Tibial nerve (tissue), 4 donors: ENCODE measurements around the gene DIP2C.

ENCODE experiments used
- EP300 ChIP-seq, 2 donors: sonication (generic); formaldehyde crosslinking; IDR thresholded peaks; one replicate each; pipeline ENCODE4 v1.6.1; 2017; ENCODE audit warnings: antibody characterized with exemption in 2 of 2, mild to moderate bottlenecking in 1 of 2
- POLR2A ChIP-seq, 2 donors: fragments of 450-650 bp; IDR thresholded peaks; one replicate each; pipeline ENCODE4 v1.6.1; 2017; ENCODE audit warnings: antibody characterized with exemption in 2 of 2, mild to moderate bottlenecking in 2 of 2, moderate library complexity in 2 of 2
- TF ChIP-seq, protein P1 (sequence below), 5 experiments: fragments of 200-600 bp in 3 of 5; fragments of 450-650 bp in 2 of 5; sonication (generic) in 3 of 5; IDR thresholded peaks; one replicate each; pipeline ENCODE4 v1.5.1; 2016 to 2019; ENCODE audit warnings: antibody characterized with exemption in 5 of 5, mild to moderate bottlenecking in 3 of 5, moderate library complexity in 2 of 5

- TF ChIP-seq, protein P1, sequence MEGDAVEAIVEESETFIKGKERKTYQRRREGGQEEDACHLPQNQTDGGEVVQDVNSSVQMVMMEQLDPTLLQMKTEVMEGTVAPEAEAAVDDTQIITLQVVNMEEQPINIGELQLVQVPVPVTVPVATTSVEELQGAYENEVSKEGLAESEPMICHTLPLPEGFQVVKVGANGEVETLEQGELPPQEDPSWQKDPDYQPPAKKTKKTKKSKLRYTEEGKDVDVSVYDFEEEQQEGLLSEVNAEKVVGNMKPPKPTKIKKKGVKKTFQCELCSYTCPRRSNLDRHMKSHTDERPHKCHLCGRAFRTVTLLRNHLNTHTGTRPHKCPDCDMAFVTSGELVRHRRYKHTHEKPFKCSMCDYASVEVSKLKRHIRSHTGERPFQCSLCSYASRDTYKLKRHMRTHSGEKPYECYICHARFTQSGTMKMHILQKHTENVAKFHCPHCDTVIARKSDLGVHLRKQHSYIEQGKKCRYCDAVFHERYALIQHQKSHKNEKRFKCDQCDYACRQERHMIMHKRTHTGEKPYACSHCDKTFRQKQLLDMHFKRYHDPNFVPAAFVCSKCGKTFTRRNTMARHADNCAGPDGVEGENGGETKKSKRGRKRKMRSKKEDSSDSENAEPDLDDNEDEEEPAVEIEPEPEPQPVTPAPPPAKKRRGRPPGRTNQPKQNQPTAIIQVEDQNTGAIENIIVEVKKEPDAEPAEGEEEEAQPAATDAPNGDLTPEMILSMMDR (IDR thresholded peaks at IDR 0.05): no peak
- TF ChIP-seq EP300 (IDR thresholded peaks at IDR 0.05) (peak; percentile 56 to 70), POLR2A (IDR thresholded peaks at IDR 0.05) (no peak)
Measured at GRCh38 chr10:649798-650440, 39.5 kb downstream of the DIP2C start.
